Loucy (cell line): ENCODE measurements around the gene DOCK9.

Source experiments
- H2AFZ ChIP-seq: fragments of 200-600 bp; sonication (generic); 2 replicates; pipeline ENCODE4 v1.6.0; 2016; ENCODE audit warnings: antibody characterized with exemption, mild to moderate bottlenecking, low read length, moderate library complexity
- H3F3A ChIP-seq: fragments of 200-600 bp; 2 replicates; pipeline ENCODE4 v1.6.0; 2016; ENCODE audit warnings: antibody characterized with exemption, low read depth, mild to moderate bottlenecking
- H3K27me3 ChIP-seq: fragments of 200-600 bp; sonication (generic); 2 replicates; pipeline ENCODE4 v1.6.1; 2014; ENCODE audit warnings: low read length, mild to moderate bottlenecking; ENCODE audit not compliant: insufficient read depth, poor library complexity, severe bottlenecking
- H3K36me3 ChIP-seq: fragments of 200-600 bp; sonication (generic); 2 replicates; pipeline ENCODE4 v1.6.1; 2016; ENCODE audit warnings: low read length; ENCODE audit not compliant: insufficient read depth
- H3K4me1 ChIP-seq: fragments of 200-600 bp; sonication (generic); 2 replicates; pipeline ENCODE4 v1.5.1; 2014; ENCODE audit warnings: low read length, mild to moderate bottlenecking; ENCODE audit not compliant: insufficient read depth, poor library complexity, severe bottlenecking
- H3K4me2 ChIP-seq: fragments of 200-600 bp; sonication (generic); 2 replicates; pipeline ENCODE4 v1.6.0; 2014; ENCODE audit warnings: antibody characterized with exemption, low read length, low read depth, mild to moderate bottlenecking; ENCODE audit not compliant: poor library complexity, severe bottlenecking
- H3K4me3 ChIP-seq: fragments of 200-600 bp; sonication (generic); 2 replicates; pipeline ENCODE4 v1.5.1; 2014; ENCODE audit warnings: low read length, mild to moderate bottlenecking, mixed read lengths; ENCODE audit not compliant: poor library complexity, severe bottlenecking
- H3K79me2 ChIP-seq: fragments of 200-600 bp; sonication (generic); 2 replicates; pipeline ENCODE4 v1.6.1; 2014; ENCODE audit warnings: low read length; ENCODE audit not compliant: insufficient read depth
- H3K9ac ChIP-seq: fragments of 200-600 bp; sonication (generic); 2 replicates; pipeline ENCODE4 v1.6.0; 2014; ENCODE audit warnings: mild to moderate bottlenecking, low read depth, low read length, moderate library complexity; ENCODE audit not compliant: poor library complexity, severe bottlenecking
- H3K9me2 ChIP-seq: fragments of 200-600 bp; sonication (generic); replicated peaks from 2 replicates; pipeline ENCODE4 v1.6.1; 2016; ENCODE audit warnings: low read depth, low read length, mixed read lengths
- H3K9me3 ChIP-seq: fragments of 200-600 bp; sonication (generic); 2 replicates; pipeline ENCODE4 v1.6.1; 2014; ENCODE audit warnings: mild to moderate bottlenecking, antibody characterized with exemption, low read length, low read depth; ENCODE audit not compliant: insufficient read depth
- H4K20me1 ChIP-seq: fragments of 200-600 bp; sonication (generic); 2 replicates; pipeline ENCODE4 v1.6.0; 2014; ENCODE audit warnings: antibody characterized with exemption, low read length, mild to moderate bottlenecking; ENCODE audit not compliant: insufficient read depth, poor library complexity, severe bottlenecking
- EZH2phosphoT487 ChIP-seq: fragments of 200-600 bp; IDR thresholded peaks from 2 replicates; pipeline ENCODE4 v1.6.1; 2018; ENCODE audit warnings: antibody characterized with exemption, mild to moderate bottlenecking, moderate library complexity, borderline replicate concordance
- TF ChIP-seq, protein P1 (sequence below): fragments of 200-600 bp; sonication (generic); conservative IDR thresholded peaks from 2 replicates; pipeline ENCODE4 v1.5.1; 2014; ENCODE audit warnings: mild to moderate bottlenecking, antibody characterized with exemption, low read length

Gene DOCK9

GRCh38 chr13:98795220-98795619 is 182.6 kb downstream of the DOCK9 start:
- no peak overlapping the region for H3K4me2 ChIP-seq
- no peak overlapping the region for H3K4me3 ChIP-seq
- H3K9ac ChIP-seq: no peak overlapping the region
- no peaks in the 10 kb centered on the region for H3K79me2 ChIP-seq
- H3K9me2 ChIP-seq: no peaks in the 10 kb centered on the region
- TF ChIP-seq, protein P1, sequence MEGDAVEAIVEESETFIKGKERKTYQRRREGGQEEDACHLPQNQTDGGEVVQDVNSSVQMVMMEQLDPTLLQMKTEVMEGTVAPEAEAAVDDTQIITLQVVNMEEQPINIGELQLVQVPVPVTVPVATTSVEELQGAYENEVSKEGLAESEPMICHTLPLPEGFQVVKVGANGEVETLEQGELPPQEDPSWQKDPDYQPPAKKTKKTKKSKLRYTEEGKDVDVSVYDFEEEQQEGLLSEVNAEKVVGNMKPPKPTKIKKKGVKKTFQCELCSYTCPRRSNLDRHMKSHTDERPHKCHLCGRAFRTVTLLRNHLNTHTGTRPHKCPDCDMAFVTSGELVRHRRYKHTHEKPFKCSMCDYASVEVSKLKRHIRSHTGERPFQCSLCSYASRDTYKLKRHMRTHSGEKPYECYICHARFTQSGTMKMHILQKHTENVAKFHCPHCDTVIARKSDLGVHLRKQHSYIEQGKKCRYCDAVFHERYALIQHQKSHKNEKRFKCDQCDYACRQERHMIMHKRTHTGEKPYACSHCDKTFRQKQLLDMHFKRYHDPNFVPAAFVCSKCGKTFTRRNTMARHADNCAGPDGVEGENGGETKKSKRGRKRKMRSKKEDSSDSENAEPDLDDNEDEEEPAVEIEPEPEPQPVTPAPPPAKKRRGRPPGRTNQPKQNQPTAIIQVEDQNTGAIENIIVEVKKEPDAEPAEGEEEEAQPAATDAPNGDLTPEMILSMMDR: no peak
- no peak for TF ChIP-seq EZH2phosphoT487
- peaks cover 3% of the 10 kb centered on the region; the same call in 1 of the 2 replicates for H3K36me3 ChIP-seq
- H3K27me3 ChIP-seq: no peaks in the 10 kb centered on the region
- H2AFZ ChIP-seq: no peak overlapping the region
- no peaks in the 10 kb centered on the region for H4K20me1 ChIP-seq
- no peaks in the 10 kb centered on the region for H3K9me3 ChIP-seq
- H3F3A ChIP-seq: no peaks in the 10 kb centered on the region
- no peaks in the 10 kb centered on the region for H3K4me1 ChIP-seq

- Histone ChIP-seq H3K9me2 (no peaks in the 10 kb centered on the region), H3K9me3 (no peaks in the 10 kb centered on the region), H3K36me3 (peaks cover 3% of the 10 kb centered on the region; the same call in 1 of the 2 replicates), H3K4me1 (no peaks in the 10 kb centered on the region), H4K20me1 (no peaks in the 10 kb centered on the region), H3K4me2 (no peak overlapping the region), H3K4me3 (no peak overlapping the region), H3K27me3 (no peaks in the 10 kb centered on the region), H2AFZ (no peak overlapping the region), H3K79me2 (no peaks in the 10 kb centered on the region), H3K9ac (no peak overlapping the region), H3F3A (no peaks in the 10 kb centered on the region)
- TF ChIP-seq, protein P1: peak; percentile 30; the same call in 1 of the 2 replicates
- TF ChIP-seq EZH2phosphoT487: no peak
These were observed 183.4 kb downstream of the DOCK9 start for GRCh38 chr13:98794498-98794897.

DNA sequence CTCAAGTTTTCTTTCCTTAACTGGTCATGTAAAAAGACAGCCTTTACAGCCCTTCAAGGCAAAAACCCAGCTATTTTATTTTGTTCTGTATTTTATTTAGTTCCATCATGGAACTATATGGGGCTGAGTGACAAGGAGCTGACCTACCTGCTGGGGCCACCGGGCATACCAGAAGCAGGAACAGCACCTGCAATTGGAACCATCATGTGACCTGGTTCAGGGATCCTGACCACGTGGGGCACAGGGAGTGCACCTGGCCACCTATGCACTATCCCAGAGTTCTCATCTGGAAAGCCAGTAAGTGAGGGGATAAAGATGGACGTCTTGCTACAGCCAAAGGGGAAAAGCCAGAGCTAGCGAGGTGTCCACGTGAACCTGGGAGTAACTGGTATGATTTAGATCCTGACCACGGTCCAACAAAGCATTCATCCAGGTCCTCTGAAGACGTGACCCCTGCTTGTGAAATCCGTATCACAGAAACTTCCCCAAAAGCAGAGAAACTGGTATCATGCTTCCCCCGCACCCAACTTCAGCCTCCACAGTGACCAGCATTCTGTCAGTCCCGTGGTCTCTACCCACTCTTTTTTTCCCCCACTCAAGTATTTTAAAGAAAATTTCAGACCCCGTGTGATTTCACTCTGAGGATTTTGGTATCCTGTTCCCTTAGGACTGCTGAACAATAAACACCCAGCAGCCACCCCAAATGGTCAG is 184.9 kb downstream of the DOCK9 start:
- Histone ChIP-seq H3K4me3 (no peak overlapping the region), H3K9me2 (no peaks in the 10 kb centered on the region), H3K27me3 (no peaks in the 10 kb centered on the region), H3K4me1 (no peaks in the 10 kb centered on the region), H3K9ac (no peak overlapping the region), H3K4me2 (no peak overlapping the region), H3K9me3 (no peaks in the 10 kb centered on the region), H4K20me1 (no peaks in the 10 kb centered on the region), H3K79me2 (no peaks in the 10 kb centered on the region), H3F3A (no peaks in the 10 kb centered on the region), H3K36me3 (peaks cover 3% of the 10 kb centered on the region; the same call in 1 of the 2 replicates), H2AFZ (no peak overlapping the region)
- TF ChIP-seq, protein P1: no peak
- TF ChIP-seq EZH2phosphoT487: no peak
